ENCODE data around the gene EID3. TPM values are rescaled to one million over a fixed set of nuclear protein-coding genes. Genes with fewer than 3 reads are reported as not detected.

Gene EID3
- total RNA-seq, 1 experiment from 2014 or later: 3.0 TPM

DNA sequence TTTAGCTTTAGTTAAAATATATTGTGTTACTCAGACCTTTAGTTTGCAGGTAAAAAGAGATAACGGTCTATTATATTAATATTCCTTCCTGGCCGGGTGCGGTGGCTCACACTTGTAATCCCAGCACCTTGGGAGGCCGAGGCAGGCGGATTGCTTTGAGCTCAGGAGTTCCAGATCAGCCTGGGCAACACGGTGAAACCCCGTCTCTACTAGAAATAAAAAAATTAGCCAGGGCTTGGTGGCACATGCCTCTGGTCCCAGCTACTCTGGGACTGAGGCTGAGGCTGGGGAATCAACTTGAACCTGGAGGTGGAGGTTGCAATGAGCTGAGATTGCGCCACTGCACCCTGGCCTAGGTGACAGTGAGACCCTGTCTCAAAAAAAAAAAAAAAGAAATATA is 13.2 kb upstream of the EID3 start:
- POLR2A ChIA-PET: interaction anchor here (1.1 to 10.1 kb wide), 10 partner anchors 8 to 818 kb away, joined by 4 to 417 read pairs (median 34); partner anchors contain the start of genes NFYB, TXNRD1 and WASHC4
- no TSS peak for BruUV-seq (replicated peaks)
- DNase-seq (ENCODE audit: unreplicated experiment): no peak
- Mint-ChIP-seq H3K27me3 (ENCODE audit: insufficient read depth, unreplicated experiment) (no peaks in the 10 kb centered on the region), H3K9me3 (ENCODE audit: unreplicated experiment) (no peaks in the 10 kb centered on the region), H3K4me1 (ENCODE audit: insufficient read depth, unreplicated experiment) (peaks cover 36% of the 10 kb centered on the region), H3K36me3 (ENCODE audit: insufficient read depth, unreplicated experiment) (peaks cover 66% of the 10 kb centered on the region), H3K4me3 (ENCODE audit: unreplicated experiment) (peak overlapping the region; percentile 98), H3K27ac (ENCODE audit: low read depth, unreplicated experiment) (no peak overlapping the region)
- TF ChIP-seq, protein P1, sequence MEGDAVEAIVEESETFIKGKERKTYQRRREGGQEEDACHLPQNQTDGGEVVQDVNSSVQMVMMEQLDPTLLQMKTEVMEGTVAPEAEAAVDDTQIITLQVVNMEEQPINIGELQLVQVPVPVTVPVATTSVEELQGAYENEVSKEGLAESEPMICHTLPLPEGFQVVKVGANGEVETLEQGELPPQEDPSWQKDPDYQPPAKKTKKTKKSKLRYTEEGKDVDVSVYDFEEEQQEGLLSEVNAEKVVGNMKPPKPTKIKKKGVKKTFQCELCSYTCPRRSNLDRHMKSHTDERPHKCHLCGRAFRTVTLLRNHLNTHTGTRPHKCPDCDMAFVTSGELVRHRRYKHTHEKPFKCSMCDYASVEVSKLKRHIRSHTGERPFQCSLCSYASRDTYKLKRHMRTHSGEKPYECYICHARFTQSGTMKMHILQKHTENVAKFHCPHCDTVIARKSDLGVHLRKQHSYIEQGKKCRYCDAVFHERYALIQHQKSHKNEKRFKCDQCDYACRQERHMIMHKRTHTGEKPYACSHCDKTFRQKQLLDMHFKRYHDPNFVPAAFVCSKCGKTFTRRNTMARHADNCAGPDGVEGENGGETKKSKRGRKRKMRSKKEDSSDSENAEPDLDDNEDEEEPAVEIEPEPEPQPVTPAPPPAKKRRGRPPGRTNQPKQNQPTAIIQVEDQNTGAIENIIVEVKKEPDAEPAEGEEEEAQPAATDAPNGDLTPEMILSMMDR (IDR thresholded peaks at IDR 0.05; ENCODE audit: unreplicated experiment): no peak
- intact Hi-C loops (cut with micrococcal nuclease): no loop called here
- CTCF ChIA-PET: interaction anchor here (0.6 to 1.8 kb wide), 7 partner anchors 10 to 713 kb away, joined by 3 to 5 read pairs (median 4); no protein-coding TSS in a partner anchor

DNA sequence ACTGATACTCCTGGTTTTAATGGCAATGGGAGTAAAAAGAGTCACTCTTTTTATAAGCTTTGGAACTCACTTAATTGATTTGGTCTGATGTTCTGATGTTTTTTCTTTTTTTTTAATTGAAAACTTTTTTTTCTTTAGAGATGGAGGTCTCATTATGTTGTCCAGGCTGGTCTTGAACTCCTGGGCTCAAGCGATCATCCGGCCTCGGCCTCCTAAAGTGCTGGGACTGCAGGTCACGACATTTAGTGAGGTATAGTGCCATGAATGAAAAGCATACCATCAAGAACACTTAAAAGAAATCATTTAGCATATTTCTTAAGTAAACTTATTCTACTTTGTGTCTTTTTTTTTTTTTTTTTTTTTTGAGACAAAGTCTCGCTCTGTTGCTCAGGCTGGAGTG is 12.7 kb upstream of the EID3 start:
- ChIA-PET POLR2A (interaction anchor here (0.6 to 10.1 kb wide), 7 partner anchors 11 to 153 kb away, joined by 4 to 417 read pairs (median 18); partner anchors contain the start of genes NFYB and TXNRD1), CTCF (interaction anchor here (0.6 to 2.9 kb wide), 7 partner anchors 10 to 712 kb away, joined by 3 to 25 read pairs (median 5); no protein-coding TSS in a partner anchor)
- Mint-ChIP-seq H3K36me3 (ENCODE audit: insufficient read depth, unreplicated experiment) (peaks cover 72% of the 10 kb centered on the region), H3K27ac (ENCODE audit: low read depth, unreplicated experiment) (no peak overlapping the region), H3K4me3 (ENCODE audit: unreplicated experiment) (no peak overlapping the region), H3K9me3 (ENCODE audit: unreplicated experiment) (no peaks in the 10 kb centered on the region), H3K27me3 (ENCODE audit: insufficient read depth, unreplicated experiment) (no peaks in the 10 kb centered on the region), H3K4me1 (ENCODE audit: insufficient read depth, unreplicated experiment) (peaks cover 36% of the 10 kb centered on the region)
- TF ChIP-seq, protein P1 (IDR thresholded peaks at IDR 0.05; ENCODE audit: unreplicated experiment): no peak
- intact Hi-C loops (cut with micrococcal nuclease): no loop called here
- DNase-seq (ENCODE audit: unreplicated experiment): no peak
- no TSS peak for BruUV-seq (replicated peaks)

DNA sequence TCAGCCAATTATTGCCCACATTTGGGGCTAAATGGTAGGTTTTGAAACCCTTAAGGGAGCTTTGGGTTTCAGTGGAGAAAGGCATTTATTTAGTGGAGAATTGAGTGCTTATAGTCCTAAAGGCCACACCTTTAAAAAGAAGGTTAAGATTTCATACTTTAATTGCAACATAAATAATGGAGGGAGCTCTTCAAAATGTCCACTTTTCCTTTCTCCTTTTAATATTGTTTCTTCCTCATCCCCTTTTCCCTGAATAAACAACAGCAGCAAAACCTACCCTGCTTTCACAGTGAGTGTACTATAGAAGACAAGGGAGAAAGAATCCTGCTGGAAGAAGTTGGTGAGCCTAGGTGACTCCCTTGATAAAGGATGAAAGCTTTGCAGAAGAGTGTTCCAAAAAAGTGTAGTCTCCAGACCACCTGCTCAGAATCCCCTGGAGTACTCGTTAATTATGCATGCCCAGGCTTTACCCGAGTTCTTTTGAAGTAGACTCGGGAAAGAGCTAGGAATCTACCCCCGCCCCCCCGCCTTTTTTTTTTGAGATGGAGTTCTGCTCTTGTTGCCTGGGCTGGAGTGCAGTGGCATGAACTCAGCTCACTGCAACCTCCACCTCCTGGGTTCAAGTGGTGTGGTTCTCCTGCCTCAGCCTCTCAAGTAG is 11.5 kb upstream of the EID3 start:
- ChIA-PET POLR2A (interaction anchor here (0.6 to 10.1 kb wide), 9 partner anchors 9 to 154 kb away, joined by 3 to 417 read pairs (median 4); partner anchors contain the start of genes EID3, NFYB and TXNRD1), CTCF (interaction anchor here (0.6 to 2.9 kb wide), 6 partner anchors 39 to 183 kb away, joined by 3 to 25 read pairs (median 4); no protein-coding TSS in a partner anchor)
- Mint-ChIP-seq H3K9me3 (ENCODE audit: unreplicated experiment) (no peaks in the 10 kb centered on the region), H3K27ac (ENCODE audit: low read depth, unreplicated experiment) (peak overlapping the region; percentile 31), H3K4me1 (ENCODE audit: insufficient read depth, unreplicated experiment) (peaks cover 28% of the 10 kb centered on the region), H3K27me3 (ENCODE audit: insufficient read depth, unreplicated experiment) (no peaks in the 10 kb centered on the region), H3K36me3 (ENCODE audit: insufficient read depth, unreplicated experiment) (peaks cover 81% of the 10 kb centered on the region), H3K4me3 (ENCODE audit: unreplicated experiment) (no peak overlapping the region)
- intact Hi-C loops (cut with micrococcal nuclease): no loop called here
- TF ChIP-seq, protein P1 (IDR thresholded peaks at IDR 0.05; ENCODE audit: unreplicated experiment): no peak
- no TSS peak for BruUV-seq (replicated peaks)
- no peak for DNase-seq (ENCODE audit: unreplicated experiment)
